ENCODE data around the gene MSL1.
A peak's percentile ranks its signal among the peaks of the same experiment; 100 is the strongest.

The MSL1 gene, protein sequence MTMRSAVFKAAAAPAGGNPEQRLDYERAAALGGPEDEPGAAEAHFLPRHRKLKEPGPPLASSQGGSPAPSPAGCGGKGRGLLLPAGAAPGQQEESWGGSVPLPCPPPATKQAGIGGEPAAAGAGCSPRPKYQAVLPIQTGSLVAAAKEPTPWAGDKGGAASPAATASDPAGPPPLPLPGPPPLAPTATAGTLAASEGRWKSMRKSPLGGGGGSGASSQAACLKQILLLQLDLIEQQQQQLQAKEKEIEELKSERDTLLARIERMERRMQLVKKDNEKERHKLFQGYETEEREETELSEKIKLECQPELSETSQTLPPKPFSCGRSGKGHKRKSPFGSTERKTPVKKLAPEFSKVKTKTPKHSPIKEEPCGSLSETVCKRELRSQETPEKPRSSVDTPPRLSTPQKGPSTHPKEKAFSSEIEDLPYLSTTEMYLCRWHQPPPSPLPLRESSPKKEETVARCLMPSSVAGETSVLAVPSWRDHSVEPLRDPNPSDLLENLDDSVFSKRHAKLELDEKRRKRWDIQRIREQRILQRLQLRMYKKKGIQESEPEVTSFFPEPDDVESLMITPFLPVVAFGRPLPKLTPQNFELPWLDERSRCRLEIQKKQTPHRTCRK

DNA sequence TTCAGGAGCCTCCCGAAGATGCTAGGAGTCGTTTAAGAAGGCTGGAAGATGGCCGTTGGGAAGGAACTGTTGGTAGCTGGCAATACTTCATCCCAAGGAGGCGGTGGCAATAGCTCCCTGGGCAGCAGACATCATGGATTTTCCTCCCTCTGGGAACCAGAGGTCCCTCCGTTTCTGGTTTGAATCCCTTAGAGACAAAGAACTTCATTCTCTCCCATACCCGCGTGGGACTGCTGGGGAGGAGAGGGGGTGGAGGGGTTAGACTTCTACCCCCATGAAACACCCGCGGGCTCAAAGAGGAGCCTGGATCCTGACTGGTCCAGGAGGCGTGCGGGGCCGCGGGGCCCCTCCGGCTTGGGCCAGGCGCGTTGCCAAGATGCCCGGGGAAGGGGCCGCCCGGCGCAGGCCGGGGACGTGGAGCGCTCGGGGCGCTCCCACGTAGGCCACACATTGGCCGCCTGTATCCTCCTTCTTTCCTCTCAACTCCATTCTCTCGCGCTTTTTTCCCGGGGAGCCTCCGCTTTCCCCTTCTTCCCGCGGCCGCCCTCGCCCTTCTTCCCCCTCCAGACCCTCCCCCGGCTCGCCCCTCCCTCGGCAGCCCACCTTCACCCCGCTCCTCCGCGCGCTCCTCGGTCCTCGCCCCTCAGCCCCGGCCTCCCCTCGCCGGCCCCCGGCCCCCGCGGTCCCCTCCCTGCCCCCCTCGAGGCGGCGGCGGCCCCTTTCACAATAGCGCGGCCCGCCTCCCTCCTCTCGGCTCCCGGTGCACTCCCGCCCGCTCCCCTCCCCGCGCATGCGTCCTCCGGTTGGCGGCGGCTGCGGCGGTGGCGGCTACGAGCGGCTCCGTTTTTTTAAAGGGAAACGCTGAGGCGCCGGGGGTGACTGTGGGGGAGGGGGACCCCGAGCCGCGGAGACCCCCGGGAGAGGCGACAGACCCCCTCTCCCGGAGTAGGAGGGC is at the start of gene MSL1:
Gene MSL1 (plus strand): TSS at position 791 of the 955 bp plus-strand sequence. CDS start 642 bp downstream, outside the sequence.
- peak; percentile 82 for DNase-seq (ENCODE audit: low spot score)

DNA sequence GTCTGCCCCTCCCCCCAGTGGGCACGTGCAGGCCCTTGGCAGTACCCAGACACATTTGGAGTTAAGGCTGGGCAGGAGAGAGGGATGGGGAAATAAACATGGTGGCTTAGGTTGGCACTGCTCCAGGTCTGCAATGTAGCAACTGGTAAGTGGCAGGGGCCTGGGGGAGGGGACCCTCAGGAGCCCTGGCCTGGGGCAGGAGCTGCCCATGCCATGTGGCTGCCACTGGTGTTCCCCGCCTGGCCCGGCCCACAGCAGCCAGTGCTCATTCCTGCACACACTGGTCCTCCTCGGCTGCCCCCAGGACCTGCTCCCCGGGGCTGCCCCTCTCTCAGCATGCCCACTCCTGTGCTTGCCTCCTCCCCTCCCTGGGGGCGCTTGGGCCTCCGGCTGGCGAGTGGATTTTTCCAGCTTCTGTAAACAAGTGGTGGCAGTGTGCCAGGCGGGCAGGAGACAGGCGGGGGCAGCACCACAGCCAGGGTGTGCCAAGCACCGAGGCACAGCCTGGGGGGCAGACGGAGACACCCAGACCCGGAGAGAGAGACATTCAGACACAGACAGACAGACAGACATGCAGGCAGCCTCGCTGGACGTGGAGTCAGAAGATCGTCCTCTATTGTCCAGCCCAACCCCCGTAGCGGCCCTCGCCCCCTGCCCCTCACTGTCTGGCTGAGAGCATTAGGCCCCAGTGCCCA is 49.6 kb upstream of the MSL1 start:
- no peak for DNase-seq (ENCODE audit: low spot score)

DNA sequence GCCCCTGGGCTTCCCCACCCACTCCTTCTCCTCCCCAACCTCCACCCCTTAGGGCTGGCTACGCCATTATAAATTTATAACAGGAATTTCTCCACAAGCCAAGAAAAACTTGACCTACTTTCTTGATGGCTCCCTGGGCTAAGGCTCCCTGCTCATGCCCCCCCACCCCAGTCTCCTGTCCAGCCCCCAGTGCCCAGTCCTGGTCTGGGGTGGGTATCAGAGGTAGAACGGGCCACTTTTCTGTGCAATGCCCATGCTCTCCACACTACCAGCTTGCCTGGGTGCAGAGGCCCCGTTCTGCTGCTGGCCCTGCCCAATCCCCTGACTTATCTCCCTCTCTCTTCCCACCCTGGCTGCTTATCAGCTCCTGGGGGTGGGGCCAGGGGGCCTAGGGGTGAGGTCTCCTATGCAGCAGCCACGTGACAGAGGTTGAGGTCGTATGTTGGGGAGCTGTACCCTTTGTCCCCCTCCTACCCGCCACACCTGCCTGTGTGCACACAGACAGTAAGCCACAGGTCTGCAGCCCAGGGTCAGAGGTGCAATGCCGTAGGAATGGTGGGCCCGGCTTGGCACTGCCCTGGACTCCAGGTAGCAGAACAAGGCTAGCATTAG is 48.9 kb upstream of the MSL1 start:
- DNase-seq (ENCODE audit: low spot score), result no peak

DNA sequence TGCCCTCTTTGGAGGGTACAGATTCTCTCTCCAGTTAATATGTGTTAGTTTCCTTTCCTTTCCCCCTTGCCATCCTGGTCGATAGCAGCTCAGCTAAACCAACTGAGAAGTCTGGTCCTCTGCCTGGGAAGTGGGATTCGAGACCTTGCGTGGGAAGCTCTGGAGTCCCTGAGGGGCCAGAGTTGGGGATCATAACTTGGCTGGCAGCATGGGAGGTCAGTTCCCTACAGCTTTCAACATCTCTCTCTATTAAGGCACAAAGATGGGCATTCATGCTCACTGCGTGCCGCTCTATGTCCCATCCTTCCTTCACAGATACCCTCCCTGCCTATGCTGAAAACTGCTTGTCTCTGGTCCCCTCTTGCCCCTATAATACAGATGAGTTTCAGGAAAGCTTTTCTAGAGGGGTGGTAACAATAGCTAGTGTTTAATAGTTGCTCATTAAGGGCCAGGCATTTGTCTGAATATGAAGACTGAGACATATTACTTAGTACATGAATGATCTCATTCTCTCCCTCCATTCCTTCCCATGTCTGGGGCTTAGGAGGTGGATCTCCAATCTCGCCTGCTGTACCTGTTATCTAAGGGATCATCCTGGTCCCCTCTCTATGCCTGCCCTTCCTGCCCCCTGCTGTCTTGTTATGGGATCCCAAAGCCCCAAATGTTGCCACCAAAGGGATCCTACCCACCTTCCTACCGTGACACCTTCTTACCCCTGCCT is 48.2 kb upstream of the MSL1 start:
- no peak for DNase-seq (ENCODE audit: low spot score)

DNA sequence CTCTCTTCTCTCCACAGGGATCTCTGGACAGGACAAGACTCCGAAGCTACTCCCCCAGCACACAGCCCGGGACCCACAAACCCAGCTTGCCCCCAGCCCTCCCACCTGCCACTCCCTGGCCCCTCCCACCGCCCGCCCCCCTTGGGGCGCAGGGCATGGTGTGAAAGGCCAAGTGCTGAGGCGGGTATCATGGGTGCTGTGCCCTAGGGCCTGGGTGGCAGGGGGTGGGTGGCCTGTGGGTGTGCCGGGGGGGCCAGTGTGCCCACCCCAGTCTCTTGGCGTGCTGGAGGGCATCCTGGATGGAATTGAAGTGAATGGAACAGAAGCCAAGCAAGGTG is 47.6 kb upstream of the MSL1 start:
- no peak for DNase-seq (ENCODE audit: low spot score)

DNA sequence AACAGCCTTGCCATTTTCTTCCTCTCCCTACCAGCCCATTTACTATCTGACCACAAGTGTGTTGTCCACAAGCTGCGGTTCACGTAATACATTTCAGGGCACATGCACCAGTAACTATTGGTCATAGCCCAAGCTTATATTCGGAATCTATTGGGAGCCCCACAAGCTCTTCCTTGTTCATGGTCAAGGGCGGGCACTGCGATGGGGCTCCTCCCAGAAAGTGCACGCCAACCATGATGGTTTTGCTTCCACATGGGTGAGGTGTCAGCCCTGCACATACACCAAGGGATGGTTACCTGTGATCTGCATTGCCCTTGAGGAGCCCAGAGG is 46.9 kb upstream of the MSL1 start:
- no peak for DNase-seq (ENCODE audit: low spot score)

DNA sequence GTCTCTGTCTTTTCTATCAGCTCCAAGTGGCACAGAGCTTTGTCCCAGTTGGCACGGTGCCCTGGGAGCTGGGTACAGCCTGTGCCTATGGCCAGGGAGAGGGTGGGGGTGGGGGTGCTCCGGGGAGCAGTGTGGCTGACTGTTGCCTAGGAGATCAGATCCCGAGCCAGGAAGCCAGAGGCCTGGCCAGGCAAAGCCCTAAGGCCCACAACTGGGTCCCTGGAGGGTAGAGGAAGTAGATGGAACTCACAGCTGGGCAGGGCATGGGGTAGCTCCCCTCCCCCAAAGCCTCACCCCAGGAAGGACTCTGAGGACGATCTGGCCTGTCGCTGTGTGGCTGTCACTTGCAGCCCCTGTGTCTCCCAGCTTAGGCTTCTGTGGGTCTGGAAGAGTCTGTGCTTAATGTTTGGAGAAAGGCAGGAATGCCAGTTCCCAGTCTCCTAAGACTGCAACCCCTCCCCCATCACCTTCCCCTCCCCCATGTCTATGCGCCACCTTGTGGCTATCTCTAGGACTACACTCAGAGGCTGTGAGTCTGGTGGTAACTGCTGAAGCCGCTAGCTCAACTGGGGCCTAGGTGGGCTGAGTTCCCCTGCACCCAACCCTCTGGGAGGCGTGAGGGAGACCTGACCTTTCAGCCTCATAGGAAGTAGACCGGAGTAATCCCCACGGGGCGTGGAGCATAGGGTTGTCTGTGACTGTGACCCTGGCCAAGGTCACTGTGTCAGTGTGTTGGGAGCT is 46.4 kb upstream of the MSL1 start:
- DNase-seq (ENCODE audit: low spot score), result peak; percentile 62

DNA sequence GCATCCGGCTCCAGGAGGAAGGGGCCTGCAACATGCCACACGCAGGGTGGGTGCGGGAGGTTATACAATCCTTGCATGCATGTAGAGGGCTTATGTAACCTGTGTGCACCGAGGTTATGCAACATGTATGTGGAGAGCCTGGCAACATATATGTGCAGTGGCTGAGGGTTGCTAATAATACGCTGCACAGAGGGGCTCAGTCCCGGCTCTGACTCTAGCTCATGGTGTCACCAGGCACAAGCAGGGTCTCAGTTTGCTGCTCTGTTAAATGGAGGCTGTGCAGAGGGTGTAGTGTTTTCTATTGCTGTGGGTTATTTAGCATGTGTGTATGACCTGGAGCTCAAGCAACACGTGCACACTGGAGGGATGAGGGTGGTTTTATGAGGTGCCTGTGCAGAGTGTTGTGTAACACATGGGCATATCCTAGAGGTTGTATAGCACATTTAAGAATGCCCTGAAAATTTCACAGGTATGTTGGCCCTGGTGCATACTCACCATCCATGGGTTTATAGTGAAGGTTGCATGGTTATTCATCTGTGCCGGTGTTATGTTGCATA is 45.8 kb upstream of the MSL1 start:
- DNase-seq (ENCODE audit: low spot score), result no peak

DNA sequence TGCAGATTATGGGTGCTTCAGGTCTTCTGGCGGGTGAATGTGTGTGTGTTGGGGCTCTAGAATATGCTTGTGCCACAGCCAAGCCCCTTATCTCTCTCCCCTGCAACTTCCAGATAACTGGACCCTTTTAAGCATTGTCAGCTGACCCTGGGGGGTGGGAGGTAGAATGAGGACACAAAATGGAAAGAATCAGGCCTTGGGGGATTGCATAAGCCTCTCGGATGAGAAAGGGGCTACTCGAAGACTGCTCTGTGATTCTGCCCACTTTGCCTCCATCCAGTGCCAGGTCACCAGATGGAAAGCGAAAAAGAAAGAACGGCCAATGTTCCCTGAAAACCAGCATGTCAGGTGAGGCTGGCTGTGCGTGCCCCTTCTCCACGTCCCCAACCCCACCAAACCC is 45.2 kb upstream of the MSL1 start:
- DNase-seq (ENCODE audit: low spot score), result no peak

DNA sequence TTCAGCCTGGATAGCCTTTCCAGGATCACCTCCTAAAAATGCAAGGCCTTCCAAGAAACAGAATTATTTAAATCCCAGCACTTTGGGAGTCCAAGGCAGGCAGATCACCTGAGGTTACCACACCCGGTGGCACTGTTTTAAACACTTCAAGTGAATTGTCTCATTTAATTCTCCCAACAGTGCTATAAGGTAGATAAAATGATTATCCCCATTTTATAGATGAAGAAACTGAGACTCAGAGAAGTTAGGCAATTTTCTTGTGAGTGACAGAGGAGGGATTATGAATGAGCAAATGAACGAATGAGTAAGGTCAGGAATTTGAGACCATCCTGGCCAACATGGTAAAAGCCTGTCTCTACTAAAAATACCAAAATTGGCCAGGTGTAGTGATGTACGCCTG is 42.2 kb upstream of the MSL1 start:
- DNase-seq (ENCODE audit: low spot score), result no peak

DNA sequence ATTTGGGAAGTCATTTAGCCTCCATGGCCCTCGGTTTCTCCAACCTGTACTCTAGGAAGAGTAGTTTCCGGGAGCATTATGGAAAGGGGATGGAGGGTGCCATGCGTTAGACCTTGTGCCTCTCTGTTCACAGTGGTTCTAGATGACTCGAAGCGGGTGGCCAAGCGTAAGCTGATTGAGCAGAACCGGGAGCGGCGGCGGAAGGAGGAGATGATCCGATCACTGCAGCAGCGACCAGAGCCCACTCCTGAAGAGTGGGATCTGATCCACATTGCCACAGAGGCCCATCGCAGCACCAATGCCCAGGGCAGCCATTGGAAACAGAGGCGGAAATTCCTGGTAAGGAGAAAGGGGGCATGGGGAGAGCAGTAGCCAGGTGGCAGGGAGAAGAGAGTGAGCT is 37.3 kb upstream of the MSL1 start:
- no peak for DNase-seq (ENCODE audit: low spot score)

DNA sequence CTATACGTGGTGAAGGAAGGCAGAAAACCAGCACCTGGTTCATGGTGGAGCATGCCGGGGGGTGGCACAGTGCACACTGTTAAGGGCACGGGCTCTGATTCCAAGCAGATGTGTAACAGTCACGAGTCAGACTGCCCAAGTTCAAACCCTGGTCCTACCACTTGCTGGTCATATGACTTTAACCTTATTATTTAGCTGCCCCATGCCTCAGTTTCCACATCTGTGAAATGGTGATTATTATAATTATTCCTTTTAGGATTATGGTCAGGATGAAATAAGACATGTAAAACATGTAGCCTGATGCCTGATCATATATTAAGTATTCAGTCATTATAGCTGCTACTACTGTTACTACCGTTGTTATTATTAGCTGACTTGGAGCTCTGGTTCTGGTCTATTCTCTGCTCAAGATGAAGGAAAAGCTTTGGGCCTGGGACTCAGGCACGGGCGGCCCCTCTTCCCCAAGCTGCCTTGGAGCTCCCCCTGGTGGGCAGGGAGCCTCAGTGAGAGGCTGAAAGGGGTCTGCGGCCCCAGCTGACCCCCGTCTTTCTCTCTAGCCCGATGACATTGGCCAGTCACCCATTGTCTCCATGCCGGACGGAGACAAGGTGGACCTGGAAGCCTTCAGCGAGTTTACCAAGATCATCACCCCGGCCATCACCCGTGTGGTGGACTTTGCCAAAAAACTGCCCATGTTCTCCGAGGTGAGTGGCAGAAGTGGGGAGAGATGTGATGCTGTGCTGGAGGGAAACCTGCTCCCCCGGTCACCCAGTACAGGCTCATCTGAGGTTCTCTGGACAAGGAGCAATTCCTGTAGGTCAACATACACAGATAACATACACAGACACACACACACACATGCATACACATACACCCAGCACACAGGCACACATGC is 35.4 kb upstream of the MSL1 start:
- DNase-seq (ENCODE audit: low spot score), result peak; percentile 56

DNA sequence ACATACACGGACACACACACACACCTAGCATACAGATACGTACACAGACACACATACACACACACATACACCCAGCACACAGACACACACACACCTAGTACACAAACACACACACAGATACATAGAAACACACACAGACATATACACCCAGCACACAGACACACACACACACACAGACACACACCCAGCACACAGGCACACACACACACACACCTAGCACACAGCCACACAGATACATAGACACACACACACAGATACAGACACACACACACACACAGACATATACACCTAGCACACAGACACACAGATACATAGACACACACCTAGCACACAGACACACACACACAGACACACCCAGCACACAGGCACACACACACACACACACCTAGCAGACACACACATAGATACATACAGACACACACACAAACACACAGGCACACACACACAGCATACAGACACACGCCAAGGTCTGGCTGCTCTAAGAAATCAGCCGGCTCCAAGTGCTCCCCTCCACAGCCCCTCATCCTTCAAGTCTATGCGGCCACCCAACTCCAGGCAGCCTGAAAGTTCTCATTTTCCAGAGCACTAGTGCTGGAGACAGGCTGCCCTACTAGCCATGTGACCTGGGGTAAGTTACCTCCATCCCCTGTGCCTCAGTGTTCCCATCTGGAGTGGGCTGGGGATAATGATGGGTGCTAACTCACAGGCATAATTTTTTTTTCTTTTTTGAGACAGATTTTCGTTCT is 34.5 kb upstream of the MSL1 start:
- DNase-seq (ENCODE audit: low spot score), result no peak

DNA sequence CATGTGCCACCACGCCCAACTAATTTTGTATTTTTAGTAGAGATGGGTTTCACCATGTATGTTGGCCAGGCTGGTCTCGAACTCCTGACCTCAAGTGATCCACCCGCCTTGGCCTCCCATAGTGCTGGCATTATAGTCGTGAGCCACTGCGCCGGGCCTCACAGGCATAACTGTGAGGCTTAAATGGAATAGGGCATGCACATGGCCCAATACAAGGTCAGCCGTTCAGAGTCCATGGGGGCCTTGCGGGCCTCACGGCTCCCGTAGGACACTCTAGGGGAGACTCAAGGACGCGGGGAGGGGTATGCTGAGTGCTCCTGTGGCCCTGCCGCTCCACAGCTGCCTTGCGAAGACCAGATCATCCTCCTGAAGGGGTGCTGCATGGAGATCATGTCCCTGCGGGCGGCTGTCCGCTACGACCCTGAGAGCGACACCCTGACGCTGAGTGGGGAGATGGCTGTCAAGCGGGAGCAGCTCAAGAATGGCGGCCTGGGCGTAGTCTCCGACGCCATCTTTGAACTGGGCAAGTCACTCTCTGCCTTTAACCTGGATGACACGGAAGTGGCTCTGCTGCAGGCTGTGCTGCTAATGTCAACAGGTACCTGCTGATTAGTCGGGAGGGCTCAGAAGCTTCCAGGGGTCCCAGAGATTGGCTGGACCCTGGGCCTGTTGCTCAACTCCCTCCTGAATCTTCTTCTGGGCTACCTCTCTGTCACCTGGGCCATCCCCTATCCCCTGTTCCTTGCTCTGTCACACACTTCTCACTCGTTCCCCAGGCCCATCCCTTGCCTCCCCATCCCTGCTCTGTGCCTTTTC is 33.7 kb upstream of the MSL1 start:
- no peak for DNase-seq (ENCODE audit: low spot score)

DNA sequence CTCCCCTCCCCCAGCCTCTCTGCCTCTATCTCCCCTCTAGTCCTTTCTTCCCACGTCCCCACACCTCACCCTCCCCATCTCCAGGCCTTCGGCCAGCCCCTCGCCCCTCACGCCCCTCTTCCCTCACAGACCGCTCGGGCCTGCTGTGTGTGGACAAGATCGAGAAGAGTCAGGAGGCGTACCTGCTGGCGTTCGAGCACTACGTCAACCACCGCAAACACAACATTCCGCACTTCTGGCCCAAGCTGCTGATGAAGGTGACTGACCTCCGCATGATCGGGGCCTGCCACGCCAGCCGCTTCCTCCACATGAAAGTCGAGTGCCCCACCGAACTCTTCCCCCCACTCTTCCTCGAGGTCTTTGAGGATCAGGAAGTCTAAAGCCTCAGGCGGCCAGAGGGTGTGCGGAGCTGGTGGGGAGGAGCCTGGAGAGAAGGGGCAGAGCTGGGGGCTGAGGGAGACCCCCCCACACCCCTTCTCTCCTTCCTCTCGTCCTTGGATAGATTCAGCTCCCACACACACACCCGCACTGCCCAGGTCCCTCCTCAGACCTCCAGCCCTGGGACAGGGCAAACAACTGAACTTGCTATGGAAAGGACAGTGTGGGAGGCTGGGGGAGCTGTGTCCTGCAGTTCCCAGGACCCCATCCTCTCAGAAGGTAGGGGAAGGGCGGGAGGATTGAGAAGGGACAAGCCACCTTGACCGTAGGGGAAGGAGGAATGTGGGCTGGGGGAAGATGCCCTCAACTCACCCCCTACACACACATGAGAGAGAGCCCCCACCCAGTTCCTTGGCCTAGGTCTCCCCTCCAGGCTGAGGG is 32.5 kb upstream of the MSL1 start:
- no peak for DNase-seq (ENCODE audit: low spot score)
